CD4-positive, alpha-beta T cell treated with Interleukin-2 at 100 ng/mL for 4 hours (primary cell): ENCODE data around the gene DHX57.
A peak's percentile ranks its signal among the peaks of the same experiment; 100 is the strongest.

ENCODE experiments used
- DNase-seq: peaks from one replicate; pipeline ENCODE4 v3.0.0-alpha.2; 2020; ENCODE audit warnings: low spot score

DHX57 gene, protein sequence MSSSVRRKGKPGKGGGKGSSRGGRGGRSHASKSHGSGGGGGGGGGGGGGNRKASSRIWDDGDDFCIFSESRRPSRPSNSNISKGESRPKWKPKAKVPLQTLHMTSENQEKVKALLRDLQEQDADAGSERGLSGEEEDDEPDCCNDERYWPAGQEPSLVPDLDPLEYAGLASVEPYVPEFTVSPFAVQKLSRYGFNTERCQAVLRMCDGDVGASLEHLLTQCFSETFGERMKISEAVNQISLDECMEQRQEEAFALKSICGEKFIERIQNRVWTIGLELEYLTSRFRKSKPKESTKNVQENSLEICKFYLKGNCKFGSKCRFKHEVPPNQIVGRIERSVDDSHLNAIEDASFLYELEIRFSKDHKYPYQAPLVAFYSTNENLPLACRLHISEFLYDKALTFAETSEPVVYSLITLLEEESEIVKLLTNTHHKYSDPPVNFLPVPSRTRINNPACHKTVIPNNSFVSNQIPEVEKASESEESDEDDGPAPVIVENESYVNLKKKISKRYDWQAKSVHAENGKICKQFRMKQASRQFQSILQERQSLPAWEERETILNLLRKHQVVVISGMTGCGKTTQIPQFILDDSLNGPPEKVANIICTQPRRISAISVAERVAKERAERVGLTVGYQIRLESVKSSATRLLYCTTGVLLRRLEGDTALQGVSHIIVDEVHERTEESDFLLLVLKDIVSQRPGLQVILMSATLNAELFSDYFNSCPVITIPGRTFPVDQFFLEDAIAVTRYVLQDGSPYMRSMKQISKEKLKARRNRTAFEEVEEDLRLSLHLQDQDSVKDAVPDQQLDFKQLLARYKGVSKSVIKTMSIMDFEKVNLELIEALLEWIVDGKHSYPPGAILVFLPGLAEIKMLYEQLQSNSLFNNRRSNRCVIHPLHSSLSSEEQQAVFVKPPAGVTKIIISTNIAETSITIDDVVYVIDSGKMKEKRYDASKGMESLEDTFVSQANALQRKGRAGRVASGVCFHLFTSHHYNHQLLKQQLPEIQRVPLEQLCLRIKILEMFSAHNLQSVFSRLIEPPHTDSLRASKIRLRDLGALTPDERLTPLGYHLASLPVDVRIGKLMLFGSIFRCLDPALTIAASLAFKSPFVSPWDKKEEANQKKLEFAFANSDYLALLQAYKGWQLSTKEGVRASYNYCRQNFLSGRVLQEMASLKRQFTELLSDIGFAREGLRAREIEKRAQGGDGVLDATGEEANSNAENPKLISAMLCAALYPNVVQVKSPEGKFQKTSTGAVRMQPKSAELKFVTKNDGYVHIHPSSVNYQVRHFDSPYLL (N-terminal part only)

DNA sequence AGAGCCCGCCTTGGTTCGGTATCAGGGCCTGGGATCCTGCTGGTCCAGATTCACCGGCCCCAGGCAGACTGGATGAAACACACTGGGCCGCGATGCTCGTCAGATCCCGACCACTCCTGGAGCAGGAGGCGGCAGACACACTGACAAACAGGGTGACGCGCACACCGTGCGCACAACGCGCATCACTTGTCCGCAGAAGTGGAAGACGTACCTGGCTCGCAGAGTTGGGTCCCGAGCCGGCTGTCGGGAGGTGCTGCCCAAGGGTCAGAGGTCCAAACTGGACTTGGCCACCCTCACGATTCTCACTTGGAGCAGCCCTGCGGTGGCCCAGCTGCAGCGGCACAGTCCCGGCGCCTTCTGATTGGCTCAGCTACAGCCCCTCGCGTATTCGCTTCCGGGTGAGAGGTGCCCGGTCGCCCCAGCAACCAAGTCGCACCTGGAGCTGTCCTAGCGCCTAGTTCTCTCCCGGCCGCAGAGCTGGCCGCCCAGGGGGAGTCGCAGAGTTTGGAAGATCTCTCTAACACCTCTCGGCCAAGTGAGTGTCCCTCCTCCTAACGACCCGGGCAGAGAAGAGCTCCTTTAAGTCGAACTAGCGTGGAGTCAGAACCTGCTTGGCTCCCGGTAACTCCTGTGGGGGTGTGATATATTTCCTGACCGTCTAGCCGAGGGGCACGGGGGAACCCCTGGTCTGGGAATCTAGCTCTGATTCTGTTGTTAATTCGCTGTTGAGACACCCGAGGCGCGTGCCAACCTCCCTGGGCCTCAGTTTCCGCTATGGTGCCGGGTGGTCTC is at the start of gene DHX57, which contains the start of gene MORN2:
Gene DHX57 (minus strand): TSS at position 359 of the 792 bp plus-strand sequence. CDS start 7,529 bp downstream, outside the sequence.
Gene MORN2 (plus strand): TSS at position 401 of the 792 bp plus-strand sequence.
- peak; percentile 81 for DNase-seq

DNA sequence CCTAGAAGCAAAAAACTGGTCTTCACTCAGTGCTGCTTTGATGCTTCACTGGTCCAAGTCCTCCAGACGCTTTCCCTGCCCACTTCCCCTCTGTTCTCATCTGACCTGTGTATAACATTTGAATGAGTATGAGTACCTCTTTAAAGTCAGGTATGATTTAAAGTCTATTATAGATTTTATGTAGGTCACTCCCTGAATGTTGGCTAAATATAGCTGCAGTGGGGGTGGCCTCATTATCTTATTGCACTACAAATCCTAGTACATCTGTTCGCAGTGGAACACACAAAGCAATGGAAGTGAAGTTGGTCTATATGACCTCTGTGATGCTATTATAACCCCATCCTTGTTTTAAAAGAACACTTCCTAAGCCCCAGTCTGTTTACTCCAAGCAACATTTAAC is 47.2 kb upstream of the DHX57 start:
- no peak for DNase-seq

DNA sequence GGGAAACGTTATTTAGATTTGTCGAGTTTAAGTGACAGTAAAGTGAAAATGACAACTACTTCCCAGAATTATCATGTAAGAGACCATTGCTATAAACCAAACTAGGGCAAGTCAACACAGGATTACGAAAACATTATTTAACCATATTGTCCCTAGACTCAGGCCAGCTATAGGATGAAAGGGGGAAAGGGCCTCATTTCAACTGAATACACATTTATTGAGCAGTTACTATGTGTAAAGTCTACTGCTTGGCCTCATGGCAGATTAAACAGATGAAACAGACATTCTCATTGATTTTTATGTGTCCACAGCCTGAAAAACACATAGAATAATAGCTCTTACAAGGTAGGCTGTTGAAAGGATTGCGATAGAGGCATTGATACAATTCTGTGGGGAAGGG is 46.7 kb upstream of the DHX57 start:
- DNase-seq = no peak

DNA sequence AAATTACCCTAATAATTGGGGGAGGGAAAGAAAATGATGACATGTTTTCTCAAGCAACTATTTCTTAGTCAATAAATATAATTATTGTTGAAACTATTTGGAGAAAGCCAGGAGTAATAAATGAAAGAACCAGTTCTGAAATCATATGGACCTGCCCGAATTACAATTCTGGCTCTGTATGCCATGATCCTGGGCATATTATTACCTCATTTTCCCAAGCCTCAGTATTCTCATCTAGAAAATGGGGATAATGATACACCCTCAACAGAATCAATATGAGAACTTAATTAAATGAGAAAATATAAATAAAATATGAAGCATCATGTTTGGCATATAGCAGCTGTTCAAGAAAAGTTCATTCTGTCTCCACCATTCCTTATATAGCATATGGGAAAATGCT is 36.9 kb upstream of the DHX57 start:
- no peak for DNase-seq

DNA sequence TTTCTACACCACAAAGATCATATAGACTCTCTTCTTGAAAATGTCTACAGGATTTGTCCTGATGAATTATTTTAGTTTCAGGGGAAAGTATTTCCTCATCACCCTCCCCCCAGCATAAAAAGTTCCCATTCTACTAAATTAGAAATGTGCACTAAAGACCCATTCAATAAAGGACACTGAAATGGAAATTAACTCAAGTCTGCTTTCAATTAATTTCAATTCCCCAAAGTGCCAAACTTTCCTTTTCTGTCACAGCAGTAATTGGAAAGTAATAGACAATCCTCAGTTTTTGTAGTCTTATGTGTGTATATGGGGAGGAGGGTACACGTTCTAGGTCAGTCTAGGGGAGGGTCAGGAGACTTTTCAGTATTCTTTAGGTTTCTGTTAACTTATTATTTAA is 35.5 kb upstream of the DHX57 start:
- DNase-seq = no peak

DNA sequence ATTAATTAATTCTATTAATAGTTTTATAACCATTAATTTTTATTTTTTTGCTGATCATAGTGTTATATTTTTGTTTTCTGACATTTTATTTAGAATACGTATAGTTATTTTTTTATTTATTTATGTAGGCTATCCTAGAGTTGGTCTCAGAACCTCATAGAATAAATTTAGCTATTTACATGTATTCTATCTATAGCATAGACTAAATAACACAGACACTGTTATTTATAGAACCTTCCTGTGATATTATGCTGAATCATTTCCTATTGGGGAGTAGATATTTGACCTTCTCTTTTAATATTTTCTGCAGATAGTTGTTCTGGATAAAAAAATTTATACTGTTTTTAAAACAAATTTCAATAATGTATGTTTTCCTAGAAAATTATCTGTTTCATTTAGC is 34.1 kb upstream of the DHX57 start:
- no peak for DNase-seq

DNA sequence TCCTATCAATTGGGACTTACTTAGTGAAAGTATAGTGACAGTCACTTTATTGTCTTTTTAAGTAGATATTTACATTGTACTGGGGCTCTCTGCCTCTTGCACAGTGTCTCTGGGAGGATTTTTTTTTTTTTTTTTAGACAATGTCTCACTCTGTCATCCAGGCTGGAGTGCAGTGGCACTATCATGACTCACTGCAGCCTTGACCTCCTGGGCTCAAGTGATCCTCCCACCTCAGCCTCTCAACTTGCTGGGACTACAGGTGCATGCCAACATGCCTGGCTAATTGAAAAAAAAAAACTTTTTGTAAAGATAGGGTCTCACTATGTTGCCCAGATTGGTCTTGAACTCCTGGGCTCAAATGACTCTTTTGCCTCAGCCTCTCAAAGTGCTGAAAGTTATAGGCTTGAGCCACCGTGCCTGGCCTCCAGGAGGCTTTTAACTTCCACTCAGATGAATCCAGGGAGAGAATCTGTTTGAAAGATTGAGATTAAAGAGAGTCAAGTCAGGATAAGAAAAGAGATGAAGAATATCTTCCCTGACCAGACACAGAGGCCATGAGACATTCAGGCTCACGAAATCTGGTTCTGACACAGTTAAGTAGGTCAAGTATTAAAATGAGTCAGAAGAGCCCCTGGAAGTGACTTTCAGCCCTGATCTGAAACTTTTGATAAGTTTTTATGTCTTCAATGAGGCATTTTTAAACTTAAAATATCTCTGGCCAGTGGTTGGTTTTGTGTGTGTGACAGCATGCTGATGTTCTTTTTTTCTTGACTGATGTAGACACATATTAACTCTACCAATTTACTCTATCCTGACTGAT is 32.2 kb upstream of the DHX57 start:
- DNase-seq = no peak

DNA sequence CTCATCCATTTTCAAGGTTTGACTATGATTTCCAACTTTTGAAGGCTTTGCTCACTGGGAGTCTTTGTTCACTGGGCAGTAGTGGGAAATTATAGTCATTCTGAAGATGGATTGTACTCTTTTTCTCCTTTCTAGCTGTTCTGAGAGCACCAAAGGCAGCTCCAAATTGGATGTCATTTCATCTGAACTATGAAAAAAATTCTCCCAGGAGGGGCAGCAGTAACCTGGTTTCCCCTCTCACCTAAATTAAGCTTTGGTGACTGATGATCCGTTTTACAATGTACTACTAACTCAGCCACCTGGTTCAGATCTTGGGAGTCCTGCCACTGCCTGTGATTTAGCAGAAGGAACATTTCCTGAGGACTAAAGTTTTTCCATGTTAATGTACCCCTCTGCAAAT is 31.5 kb upstream of the DHX57 start:
- no peak for DNase-seq

DNA sequence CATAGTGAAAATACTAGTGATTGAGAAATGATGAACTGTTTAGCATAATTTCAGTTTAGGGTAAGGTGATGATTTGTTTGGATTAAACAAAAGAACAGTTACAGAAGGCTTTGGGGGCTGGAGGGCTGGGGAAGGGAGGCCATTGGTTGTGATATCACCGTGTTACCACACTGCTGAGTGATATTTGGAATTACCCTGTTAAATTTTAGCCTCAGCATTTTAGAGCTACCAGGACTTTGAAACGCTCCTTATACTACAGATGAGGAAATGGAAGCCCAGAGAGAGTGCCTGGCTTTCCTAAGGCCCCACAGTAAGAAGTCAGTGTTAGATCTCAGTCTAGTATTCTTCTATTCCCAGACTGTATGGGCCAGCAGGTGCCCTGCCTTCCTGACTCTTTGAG is 29.5 kb upstream of the DHX57 start:
- no peak for DNase-seq

DNA sequence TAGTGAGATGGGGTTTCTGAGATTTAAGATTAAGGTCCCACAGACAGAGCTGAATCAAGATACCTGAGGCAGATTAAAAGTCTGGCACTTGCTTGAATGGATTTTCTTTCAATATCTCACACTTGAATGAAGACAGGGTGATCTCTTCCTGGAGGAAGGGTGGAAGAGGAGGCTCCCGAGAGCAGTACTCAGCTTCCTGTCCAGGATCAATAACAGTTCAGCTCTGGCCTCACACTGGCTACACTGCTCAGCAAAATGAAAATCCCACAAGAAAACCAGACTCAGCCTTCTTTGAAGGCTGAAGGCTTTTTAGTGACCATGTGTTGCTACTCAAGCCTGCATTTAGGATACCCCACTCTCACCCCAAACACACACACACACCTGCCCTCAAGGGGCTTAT is 25.0 kb upstream of the DHX57 start:
- DNase-seq = no peak

DNA sequence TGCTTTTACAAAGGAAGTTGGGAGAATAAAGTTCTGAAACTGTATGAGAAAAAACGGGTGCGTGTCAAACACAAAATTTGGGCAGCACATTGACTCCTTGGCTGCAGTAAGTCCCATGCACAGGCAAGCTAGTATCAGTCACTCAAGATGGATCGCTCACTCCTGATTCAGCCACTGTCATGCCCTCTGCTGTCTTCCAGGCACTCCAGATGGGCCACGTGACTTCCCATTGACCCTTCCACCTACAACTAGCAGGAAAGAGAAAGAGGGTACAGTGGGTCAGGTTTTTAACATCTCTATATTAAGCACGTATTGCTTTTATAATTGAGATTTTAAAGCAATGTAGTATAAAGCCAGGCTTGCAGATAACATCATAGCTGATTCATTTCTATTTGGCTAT is 22.5 kb upstream of the DHX57 start:
- DNase-seq = no peak

DNA sequence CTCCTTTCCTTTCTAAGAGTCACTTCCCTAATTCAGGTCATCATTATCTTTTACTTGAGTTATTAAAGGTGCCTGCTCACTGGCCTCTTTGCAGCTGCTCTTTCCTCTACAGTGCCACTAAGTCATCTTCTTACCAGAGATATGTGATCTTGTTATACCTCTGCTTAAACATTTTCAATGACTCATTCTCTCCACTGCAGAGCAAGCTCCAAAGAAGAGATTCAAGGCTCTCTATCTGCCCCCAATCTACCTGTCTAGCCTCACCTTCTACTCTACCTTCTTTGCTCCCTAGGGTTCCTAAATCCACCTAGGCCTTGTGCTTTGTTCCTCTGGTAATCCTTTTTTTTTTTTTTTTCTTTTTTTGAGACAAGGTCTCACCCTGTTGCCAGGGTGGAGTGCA is 17.1 kb upstream of the DHX57 start:
- no peak for DNase-seq

DNA sequence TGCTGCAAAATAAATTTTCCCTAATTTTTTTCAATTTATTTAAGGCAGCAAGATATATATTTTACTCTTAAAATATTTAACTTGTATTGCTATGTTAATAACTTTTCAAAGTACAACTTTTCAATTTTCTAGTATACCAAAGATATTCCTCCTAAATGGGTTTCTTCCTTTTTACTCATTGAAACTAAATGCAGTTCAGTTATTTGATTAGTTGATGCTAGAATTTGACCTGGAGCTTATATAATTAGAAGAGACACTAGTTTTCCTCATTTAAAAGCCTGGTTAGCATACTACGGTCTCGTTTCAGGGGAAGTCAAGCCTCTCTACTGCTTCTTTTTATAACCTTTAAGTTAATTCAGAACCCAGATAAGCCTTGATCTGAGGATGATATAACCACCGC is 13.8 kb upstream of the DHX57 start, which contains the start of gene ARHGEF33:
Gene ARHGEF33 (plus strand): TSS at position 301 of the 400 bp plus-strand sequence. CDS start 29,573 bp downstream, outside the sequence.
- no peak for DNase-seq

DNA sequence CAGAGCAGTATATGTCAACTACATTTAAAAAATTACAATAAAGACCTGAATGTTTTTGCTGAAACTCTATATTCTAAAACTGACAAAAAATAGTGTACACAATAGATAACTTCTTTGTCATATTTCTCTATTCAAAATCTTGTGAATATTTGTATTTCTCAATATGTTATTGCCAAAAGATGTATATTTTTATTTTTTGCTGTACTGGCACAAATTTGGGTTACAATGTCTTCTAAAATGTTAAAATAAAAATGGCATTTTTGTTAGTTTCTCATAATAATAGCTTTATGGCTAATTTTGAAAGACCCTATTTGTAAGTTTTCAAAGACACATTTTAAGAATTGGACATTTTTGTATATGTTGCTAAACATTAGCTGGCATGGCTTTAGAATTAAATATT is 13.3 kb upstream of the DHX57 start:
- no peak for DNase-seq

DNA sequence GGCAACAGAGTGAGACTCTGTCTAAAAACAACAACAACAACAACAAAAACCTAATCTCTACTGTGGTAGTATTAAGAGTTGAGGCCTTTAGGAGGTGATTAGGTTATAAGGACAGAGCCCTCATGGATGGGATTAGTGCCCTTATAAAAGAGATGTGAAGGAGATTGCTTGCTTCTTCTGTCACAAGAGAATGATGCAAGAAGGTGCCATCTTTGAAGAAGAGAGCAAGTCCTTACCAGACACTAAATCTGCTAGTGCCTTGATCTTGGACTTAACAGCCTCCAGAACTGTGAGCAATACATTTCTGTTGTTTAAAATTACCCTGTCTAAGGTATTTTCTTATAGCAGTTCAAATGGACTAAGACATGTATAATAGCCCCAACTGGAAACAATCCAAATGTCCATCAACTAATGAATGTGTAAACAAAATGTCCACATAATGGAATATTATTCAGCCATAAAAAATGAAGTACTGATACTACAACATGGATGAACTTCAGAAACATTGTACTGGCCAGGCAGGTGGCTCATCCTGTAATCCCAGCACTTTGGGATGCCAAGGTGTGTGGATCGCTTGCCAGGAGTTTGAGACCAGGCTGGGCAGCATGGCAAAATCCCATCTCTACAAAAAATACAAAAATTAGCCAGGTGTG is 12.3 kb upstream of the DHX57 start:
- DNase-seq = no peak

DNA sequence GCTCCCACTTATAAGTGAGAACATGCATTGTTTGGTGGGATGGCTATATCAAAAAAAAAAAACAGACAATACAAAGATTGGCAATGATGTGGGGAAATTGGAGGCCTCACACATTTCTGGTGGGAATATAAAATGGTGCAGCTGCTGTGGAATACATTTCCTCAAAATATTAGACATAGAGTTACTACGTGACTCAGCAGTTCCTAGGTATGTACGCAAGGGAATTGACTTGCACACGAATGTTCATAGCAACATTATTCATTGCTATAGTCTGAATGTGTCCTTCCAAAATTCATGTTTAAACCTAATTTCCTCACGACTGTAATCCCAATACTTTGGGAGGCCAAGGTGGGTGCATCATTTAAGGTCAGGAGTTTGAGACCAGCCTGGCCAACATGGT is 11.6 kb upstream of the DHX57 start:
- no peak for DNase-seq

DNA sequence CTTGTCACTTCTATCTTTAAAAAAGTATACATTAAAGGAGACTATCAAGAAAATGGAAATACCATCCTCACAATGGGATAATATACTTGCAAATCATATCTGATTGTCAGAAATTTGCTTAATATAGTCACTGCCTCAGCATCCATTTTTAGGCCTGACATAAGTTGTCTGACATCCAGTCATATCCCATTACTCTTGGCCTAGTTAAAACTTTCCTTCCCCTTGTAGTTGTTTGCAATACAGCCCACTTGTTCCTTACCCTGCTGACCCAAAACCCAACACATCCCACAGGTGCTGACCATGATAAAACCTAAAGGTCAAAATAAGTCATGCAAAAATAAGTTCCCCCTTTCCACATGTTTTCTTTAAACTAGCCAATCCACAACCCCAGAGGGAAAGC is 10.3 kb upstream of the DHX57 start:
- DNase-seq = no peak

DNA sequence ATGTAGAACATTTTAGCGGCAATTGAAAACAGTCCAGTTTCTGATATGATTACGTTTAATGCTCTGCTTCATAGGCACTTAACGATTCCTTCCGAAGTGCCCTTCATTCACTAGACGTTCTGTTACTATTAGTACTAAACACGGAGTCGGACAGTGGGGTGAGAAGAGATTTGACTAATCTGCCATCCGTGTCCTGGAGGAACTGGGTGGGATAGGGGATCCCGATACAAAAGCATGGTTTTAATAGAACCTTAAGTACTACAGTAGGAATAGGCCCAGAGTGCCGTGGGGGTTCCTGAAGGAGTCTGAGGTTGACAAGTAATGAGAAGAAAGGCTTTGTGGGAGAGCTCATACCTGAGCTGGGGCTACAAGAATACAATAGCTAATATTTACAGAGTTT is 673 bp upstream of the DHX57 start:
- no peak for DNase-seq

DNA sequence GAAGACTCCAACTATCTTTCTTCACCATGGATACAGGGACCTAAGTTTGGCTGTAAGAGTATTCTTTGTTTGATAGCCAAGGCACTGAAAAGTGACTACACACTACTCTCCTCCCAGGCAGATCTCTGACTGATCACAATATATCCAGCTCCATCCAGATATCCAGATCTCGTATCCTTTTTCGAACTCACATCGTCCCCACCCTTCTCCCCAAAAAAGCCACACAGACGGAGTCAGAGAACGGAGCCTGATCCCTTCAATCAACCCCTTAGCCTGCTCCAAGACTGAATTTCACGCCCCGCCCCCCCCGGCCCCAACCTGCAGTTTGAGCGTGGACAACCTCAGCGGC is 533 bp downstream of the DHX57 start:
- no peak for DNase-seq

DNA sequence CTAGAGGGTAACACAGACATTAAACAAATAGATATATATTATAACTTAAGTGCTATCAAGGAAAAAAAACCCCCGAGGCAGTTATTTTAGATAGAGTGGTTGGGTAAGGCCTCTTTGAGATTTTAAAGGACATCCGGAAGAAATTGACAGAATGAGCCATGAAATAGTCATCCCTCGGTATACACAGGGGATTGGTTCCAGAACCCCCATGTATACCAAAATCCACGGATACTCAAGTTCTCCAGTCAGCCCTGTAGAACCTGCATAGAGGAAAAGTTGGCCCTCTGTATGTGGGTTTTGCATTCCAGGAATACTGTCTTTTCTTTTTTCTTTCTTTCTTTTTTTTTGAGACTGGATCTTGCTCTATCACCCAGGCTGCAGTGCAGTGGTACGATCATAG is 2.0 kb downstream of the DHX57 start:
- DNase-seq = no peak
